HepG2 (cell line): ENCODE results near the gene RFTN1. TPM values are rescaled to one million over a fixed set of nuclear protein-coding genes. Genes with fewer than 3 reads are reported as not detected.

Source experiments
- ATAC-seq: fragments of 200-7000 bp; cut with Tn5 transposase; 3 replicates; pipeline ENCODE4 v1.9.1; 2020; ENCODE audit warnings: mild to moderate bottlenecking, moderate library complexity
- BruUV-seq: library from RNA; stranded (reverse); fragments of 400-500 nt; replicated peaks from 2 replicates; lab custom pipeline; 2021; lab: Mats Ljungman, UMichigan
- CTCF ChIA-PET: fragments of 300-600 bp; formaldehyde crosslinking; extraction: SDS; loops from one replicate; lab custom pipeline; 2021; ENCODE audit warnings: low total read pairs, inconsistent platforms, low intra/inter-chr PET ratio; lab: Yijun Ruan, JAX
- POLR2A ChIA-PET: fragments of 350-600 bp; sonication (Branson Sonifier 250); formaldehyde crosslinking; loops from one replicate; lab custom pipeline; 2020; ENCODE audit warnings: antibody characterized with exemption, inconsistent platforms; lab: Yijun Ruan, JAX
- DNase-seq: peaks from one replicate; pipeline ENCODE4 v3.0.0-alpha.2; 2015; ENCODE audit warnings: low spot score
- FAIRE-seq: peaks from 3 replicates; lab custom pipeline; 2011; peaks lifted over from hg19 to GRCh38; lab: Jason Lieb, UNC
- H2AFZ ChIP-seq: one replicate; pipeline ENCODE4 v1.6.1; 2011; ENCODE audit warnings: low read length, inconsistent platforms
- H3K27ac ChIP-seq: fragments of 300-600 bp; 3 replicates; pipeline ENCODE4 v1.8.0; 2011; ENCODE audit warnings: mixed run types, mild to moderate bottlenecking, mixed read lengths, low read length, inconsistent platforms; ENCODE audit not compliant: insufficient read depth; ENCODE audit errors: extremely low read length
- H3K27me3 ChIP-seq, 2 experiments: fragments of 200-600 bp in 1 of 2; 2 replicates in 1 of 2; 3 replicates in 1 of 2; pipeline versions ENCODE4 v1.6.0 to v1.8.0; 2011; ENCODE audit warnings: low read length in 2 of 2, mild to moderate bottlenecking in 2 of 2, moderate library complexity in 2 of 2, inconsistent platforms in 1 of 2; ENCODE audit not compliant: insufficient read depth in 2 of 2, control insufficient read depth in 1 of 2
- H3K36me3 ChIP-seq, 2 experiments: fragments of 200-600 bp in 1 of 2; replicated peaks in 1 of 2; 2 replicates in 1 of 2; 3 replicates in 1 of 2; pipeline versions ENCODE4 v1.5.1 to v1.8.0; 2011; ENCODE audit warnings: low read length in 2 of 2, inconsistent platforms in 1 of 2; ENCODE audit not compliant: insufficient read depth in 2 of 2, control insufficient read depth in 1 of 2
- H3K4me1 ChIP-seq: 2 replicates; pipeline ENCODE4 v1.5.1; 2012; ENCODE audit warnings: low read length, inconsistent platforms; ENCODE audit not compliant: insufficient read depth
- H3K4me2 ChIP-seq: 2 replicates; pipeline ENCODE4 v1.6.0; 2011; ENCODE audit warnings: low read depth, low read length, inconsistent platforms
- H3K4me3 ChIP-seq, 3 experiments: fragments of 200-600 bp in 1 of 3; sonication (generic), shearing (Covaris generic) in 1 of 3; replicated peaks in 1 of 3; 2 replicates each; pipeline ENCODE4 v1.5.1; 2011 to 2016; ENCODE audit warnings: low read length in 3 of 3, inconsistent platforms in 2 of 3, low read depth in 2 of 3, mild to moderate bottlenecking in 2 of 3, control low read depth in 1 of 3, mixed read lengths in 1 of 3; ENCODE audit not compliant: insufficient read depth in 1 of 3
- H3K79me2 ChIP-seq: one replicate; pipeline ENCODE4 v1.6.1; 2011; ENCODE audit warnings: low read length, inconsistent platforms; ENCODE audit not compliant: insufficient read depth
- H3K9ac ChIP-seq: 2 replicates; pipeline ENCODE4 v1.6.0; 2011; ENCODE audit warnings: mild to moderate bottlenecking, low read depth, low read length, inconsistent platforms; ENCODE audit not compliant: insufficient read depth
- H3K9me3 ChIP-seq: 2 replicates; pipeline ENCODE4 v1.5.1; 2012; ENCODE audit warnings: mild to moderate bottlenecking, low read length
- H4K20me1 ChIP-seq: 2 replicates; pipeline ENCODE4 v1.6.0; 2011; ENCODE audit warnings: inconsistent platforms, mild to moderate bottlenecking, low read length, moderate library complexity; ENCODE audit not compliant: insufficient read depth
- GZF1 ChIP-seq: sonication (generic); formaldehyde crosslinking; IDR thresholded peaks from 2 replicates; pipeline ENCODE4 v1.5.1; 2020; ENCODE audit warnings: mild to moderate bottlenecking, missing genetic modification reagents
- KLF12 ChIP-seq: sonication (generic); formaldehyde crosslinking; IDR thresholded peaks from 2 replicates; pipeline ENCODE4 v1.4.0; 2020; ENCODE audit warnings: missing genetic modification reagents, borderline replicate concordance
- MED13 ChIP-seq: sonication (generic); formaldehyde crosslinking; IDR thresholded peaks from 2 replicates; pipeline ENCODE4 v1.5.0; 2020; ENCODE audit warnings: missing genetic modification reagents
- NFE2 ChIP-seq: sonication (generic); formaldehyde crosslinking; IDR thresholded peaks from 2 replicates; pipeline ENCODE4 v1.4.0; 2020; ENCODE audit warnings: missing genetic modification reagents
- RFX3 ChIP-seq: IDR thresholded peaks from 2 replicates; pipeline ENCODE4 v1.6.1; 2016; ENCODE audit warnings: missing biosample characterization, missing genetic modification reagents
- SRSF4 ChIP-seq: fragments of 200-400 bp; formaldehyde crosslinking; IDR thresholded peaks from one replicate; pipeline ENCODE4 v1.6.1; 2018; ENCODE audit warnings: mild to moderate bottlenecking, low read depth, low read length, moderate library complexity; ENCODE audit not compliant: poor library complexity, severe bottlenecking
- ZFP36 ChIP-seq: fragments of 150-350 bp; IDR thresholded peaks from 2 replicates; pipeline ENCODE4 v1.6.1; 2018; ENCODE audit warnings: borderline replicate concordance, low read length, low read depth; ENCODE audit not compliant: partially characterized antibody
- ZNF207 ChIP-seq: fragments of 450-650 bp; IDR thresholded peaks from 2 replicates; pipeline ENCODE4 v1.6.1; 2016; ENCODE audit warnings: antibody characterized with exemption, borderline replicate concordance
- ZSCAN12 ChIP-seq: sonication (generic); formaldehyde crosslinking; IDR thresholded peaks from 2 replicates; pipeline ENCODE4 v1.9.0; 2021; ENCODE audit warnings: mild to moderate bottlenecking, missing genetic modification reagents
- WGBS: methylation state at CpG from one replicate; pipeline ENCODE4 v1.1.6; 2017; ENCODE audit warnings: low lambda C conversion rate; 5-methylcytosine and 5-hydroxymethylcytosine counted together
- in situ Hi-C: cut with HindIII; loops from 2 replicates; pipeline ENCODE4 v1.10.0; 2017; ENCODE audit warnings: low pct_unique_long_range_greater_than_20kb; ENCODE audit not compliant: extremely low pct_ligation_motif_present
- intact Hi-C: fragments of 100-400 bp; cut with micrococcal nuclease; formaldehyde crosslinking; loops from one replicate; pipeline ENCODE4 v1.10.0; 2022; ENCODE audit not compliant: unreplicated experiment
- polyA plus RNA-seq, 8 experiments: library from polyadenylated mRNA; depleted of rRNA in 3 of 8; stranded (reverse) in 7 of 8; unstranded in 1 of 8; fragments of >200 nt; fragmentation: Illumina TruSeq in 4 of 8; extraction: Trizol in 4 of 8; gene quantifications; 2 replicates each; pipeline versions ENCODE4 v1.2.1 to v1.2.3, GENCODE V29; 2011 to 2016; ENCODE audit warnings: low read depth in 4 of 8, missing spikeins in 1 of 8, mixed read lengths in 1 of 8; ENCODE audit not compliant: insufficient read depth in 1 of 8
- total RNA-seq, 5 experiments: library from RNA; depleted of rRNA; stranded (reverse); fragments of >200 nt; fragmentation: Illumina TruSeq; extraction: Trizol; gene quantifications; 2 replicates each; pipeline ENCODE4 v1.2.3, GENCODE V29; 2016; ENCODE audit warnings: low read depth in 1 of 5
- TF ChIP-seq, protein P1 (sequence below): sonication (generic); formaldehyde crosslinking; IDR thresholded peaks from 2 replicates; pipeline ENCODE4 v1.8.1; 2023; ENCODE audit warnings: missing genetic modification reagents, inconsistent platforms, borderline replicate concordance
- TF ChIP-seq, protein P2 (sequence below): IDR thresholded peaks from 2 replicates; pipeline ENCODE4 v1.6.1; 2016; ENCODE audit warnings: missing biosample characterization, missing genetic modification reagents, low read depth
- TF ChIP-seq, protein P3 (sequence below): sonication (generic); formaldehyde crosslinking; IDR thresholded peaks from 2 replicates; pipeline ENCODE4 v1.4.0; 2020; ENCODE audit warnings: missing genetic modification reagents
- TF ChIP-seq, protein P4 (sequence below): IDR thresholded peaks from 2 replicates; pipeline ENCODE4 v1.6.1; 2012; ENCODE audit warnings: low read depth, low read length, improper control_type of control experiment
- TF ChIP-seq, protein P5 (sequence below): sonication (generic); formaldehyde crosslinking; IDR thresholded peaks from 2 replicates; pipeline ENCODE4 v1.4.0; 2020; ENCODE audit warnings: low read depth, mild to moderate bottlenecking, missing genetic modification reagents

Gene RFTN1
- total and polyA plus RNA-seq, 2 of the 13 experiments (the other 11 are each of a cell fraction or from before 2014, with no cell fraction given) = not detected

DNA sequence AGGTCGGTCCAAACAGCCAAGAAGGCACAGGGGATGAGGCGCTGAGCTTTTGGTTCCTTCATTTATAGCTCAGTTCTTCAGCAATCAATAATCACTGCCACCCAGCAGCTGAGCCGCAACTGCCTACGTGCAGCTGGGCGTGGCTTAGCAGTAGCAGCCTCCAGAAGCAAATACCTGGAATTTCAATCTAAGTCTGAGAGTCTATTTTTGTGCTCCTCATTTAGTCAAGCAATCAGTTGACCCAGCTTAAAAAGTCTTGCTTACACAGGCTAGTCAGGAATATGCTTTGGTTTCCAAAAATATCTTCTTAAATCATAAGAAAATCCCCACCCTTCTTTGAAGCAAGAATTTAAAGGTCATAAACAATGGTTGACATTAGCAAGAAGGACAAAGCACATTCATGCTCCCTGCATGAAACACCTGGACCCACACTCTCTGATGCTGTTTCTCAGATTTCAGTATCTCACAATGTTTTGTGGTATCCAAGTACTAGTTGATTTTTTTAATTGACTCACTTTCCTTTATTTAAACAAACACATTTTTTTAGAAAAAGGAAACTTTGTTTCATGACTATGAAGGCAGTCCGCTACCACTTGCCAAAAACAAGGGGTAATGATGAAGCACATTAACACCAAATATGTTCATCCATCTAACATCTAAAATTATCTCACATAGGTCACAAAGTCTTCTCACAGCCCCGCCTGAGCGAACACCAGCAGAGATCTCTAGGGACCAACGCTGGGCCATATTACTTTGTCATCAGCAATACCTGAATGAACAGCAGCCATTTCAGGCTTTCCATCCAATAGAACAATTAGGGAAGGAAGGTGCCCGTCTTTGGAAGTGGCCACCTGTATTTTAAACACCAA is 142.4 kb downstream of the RFTN1 start:
- Histone ChIP-seq H3K9me3 (no peaks in the 10 kb centered on the region), H3K4me2 (no peak overlapping the region), H3K36me3 (no peaks in the 10 kb centered on the region), H2AFZ (no peak overlapping the region), H3K27me3 (no peaks in the 10 kb centered on the region), H3K4me1 (no peaks in the 10 kb centered on the region), H3K27ac (no peak overlapping the region), H3K9ac (no peak overlapping the region), H3K79me2 (no peaks in the 10 kb centered on the region), H4K20me1 (no peaks in the 10 kb centered on the region), H3K4me3 (no peak overlapping the region)
- WGBS = 97% methylated on average over 10 of the region's 10 CpGs
- TF ChIP-seq, protein P1, sequence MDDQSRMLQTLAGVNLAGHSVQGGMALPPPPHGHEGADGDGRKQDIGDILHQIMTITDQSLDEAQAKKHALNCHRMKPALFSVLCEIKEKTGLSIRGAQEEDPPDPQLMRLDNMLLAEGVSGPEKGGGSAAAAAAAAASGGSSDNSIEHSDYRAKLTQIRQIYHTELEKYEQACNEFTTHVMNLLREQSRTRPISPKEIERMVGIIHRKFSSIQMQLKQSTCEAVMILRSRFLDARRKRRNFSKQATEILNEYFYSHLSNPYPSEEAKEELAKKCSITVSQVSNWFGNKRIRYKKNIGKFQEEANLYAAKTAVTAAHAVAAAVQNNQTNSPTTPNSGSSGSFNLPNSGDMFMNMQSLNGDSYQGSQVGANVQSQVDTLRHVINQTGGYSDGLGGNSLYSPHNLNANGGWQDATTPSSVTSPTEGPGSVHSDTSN = no peak
- TF ChIP-seq ZFP36 (no peak), SRSF4 (no peak), NFE2 (CRISPR knock-in tag) (no peak), GZF1 (no peak), KLF12 (no peak), ZSCAN12 (CRISPR knock-in tag) (no peak), ZNF207 (no peak), RFX3 (CRISPR knock-in tag) (no peak), MED13 (CRISPR knock-in tag) (no peak)
- TF ChIP-seq, protein P2, sequence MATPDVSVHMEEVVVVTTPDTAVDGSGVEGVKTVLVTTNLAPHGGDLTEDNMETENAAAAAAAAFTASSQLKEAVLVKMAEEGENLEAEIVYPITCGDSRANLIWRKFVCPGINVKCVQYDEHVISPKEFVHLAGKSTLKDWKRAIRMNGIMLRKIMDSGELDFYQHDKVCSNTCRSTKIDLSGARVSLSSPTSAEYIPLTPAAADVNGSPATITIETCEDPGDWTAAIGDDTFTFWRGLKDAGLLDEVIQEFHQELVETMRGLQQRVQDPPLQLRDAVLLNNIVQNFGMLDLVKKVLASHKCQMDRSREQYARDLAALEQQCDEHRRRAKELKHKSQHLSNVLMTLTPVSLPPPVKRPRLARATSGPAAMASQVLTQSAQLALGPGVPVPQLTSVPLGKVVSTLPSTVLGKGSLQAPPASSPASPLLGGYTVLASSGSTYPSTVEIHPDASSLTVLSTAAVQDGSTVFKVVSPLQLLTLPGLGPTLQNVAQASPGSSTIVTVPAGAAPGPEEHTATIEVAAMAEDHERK (CRISPR knock-in tag) = no peak
- TF ChIP-seq, protein P3, sequence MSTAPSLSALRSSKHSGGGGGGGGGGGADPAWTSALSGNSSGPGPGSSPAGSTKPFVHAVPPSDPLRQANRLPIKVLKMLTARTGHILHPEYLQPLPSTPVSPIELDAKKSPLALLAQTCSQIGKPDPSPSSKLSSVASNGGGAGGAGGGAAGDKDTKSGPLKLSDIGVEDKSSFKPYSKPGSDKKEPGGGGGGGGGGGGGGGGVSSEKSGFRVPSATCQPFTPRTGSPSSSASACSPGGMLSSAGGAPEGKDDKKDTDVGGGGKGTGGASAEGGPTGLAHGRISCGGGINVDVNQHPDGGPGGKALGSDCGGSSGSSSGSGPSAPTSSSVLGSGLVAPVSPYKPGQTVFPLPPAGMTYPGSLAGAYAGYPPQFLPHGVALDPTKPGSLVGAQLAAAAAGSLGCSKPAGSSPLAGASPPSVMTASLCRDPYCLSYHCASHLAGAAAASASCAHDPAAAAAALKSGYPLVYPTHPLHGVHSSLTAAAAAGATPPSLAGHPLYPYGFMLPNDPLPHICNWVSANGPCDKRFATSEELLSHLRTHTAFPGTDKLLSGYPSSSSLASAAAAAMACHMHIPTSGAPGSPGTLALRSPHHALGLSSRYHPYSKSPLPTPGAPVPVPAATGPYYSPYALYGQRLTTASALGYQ (CRISPR knock-in tag) = no peak
- TF ChIP-seq, protein P4, sequence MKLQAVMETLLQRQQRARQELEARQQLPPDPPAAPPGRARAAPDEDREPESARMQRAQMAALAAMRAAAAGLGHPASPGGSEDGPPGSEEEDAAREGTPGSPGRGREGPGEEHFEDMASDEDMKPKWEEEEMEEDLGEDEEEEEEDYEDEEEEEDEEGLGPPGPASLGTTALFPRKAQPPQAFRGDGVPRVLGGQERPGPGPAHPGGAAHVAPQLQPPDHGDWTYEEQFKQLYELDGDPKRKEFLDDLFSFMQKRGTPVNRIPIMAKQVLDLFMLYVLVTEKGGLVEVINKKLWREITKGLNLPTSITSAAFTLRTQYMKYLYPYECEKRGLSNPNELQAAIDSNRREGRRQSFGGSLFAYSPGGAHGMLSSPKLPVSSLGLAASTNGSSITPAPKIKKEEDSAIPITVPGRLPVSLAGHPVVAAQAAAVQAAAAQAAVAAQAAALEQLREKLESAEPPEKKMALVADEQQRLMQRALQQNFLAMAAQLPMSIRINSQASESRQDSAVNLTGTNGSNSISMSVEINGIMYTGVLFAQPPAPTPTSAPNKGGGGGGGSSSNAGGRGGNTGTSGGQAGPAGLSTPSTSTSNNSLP = no peak
- TF ChIP-seq, protein P5, sequence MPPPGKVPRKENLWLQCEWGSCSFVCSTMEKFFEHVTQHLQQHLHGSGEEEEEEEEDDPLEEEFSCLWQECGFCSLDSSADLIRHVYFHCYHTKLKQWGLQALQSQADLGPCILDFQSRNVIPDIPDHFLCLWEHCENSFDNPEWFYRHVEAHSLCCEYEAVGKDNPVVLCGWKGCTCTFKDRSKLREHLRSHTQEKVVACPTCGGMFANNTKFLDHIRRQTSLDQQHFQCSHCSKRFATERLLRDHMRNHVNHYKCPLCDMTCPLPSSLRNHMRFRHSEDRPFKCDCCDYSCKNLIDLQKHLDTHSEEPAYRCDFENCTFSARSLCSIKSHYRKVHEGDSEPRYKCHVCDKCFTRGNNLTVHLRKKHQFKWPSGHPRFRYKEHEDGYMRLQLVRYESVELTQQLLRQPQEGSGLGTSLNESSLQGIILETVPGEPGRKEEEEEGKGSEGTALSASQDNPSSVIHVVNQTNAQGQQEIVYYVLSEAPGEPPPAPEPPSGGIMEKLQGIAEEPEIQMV (CRISPR knock-in tag) = no peak
- no peak for DNase-seq
- ChIA-PET POLR2A (no interaction called here), CTCF (no interaction called here)
- no TSS peak for BruUV-seq
- in situ Hi-C loops (no loop called here), intact Hi-C loops (no loop called here)
- no peak for FAIRE-seq
- no peak for ATAC-seq
